A673 (cell line): Measurements from ENCODE around the gene BUB1B. TPM values are rescaled to one million over a fixed set of nuclear protein-coding genes. Genes with fewer than 3 reads are reported as not detected.

Experiments
- BruUV-seq: library from RNA; stranded (reverse); fragments of 400-500 nt; replicated peaks from 2 replicates; lab custom pipeline; 2021; lab: Mats Ljungman, UMichigan
- CTCF ChIA-PET: fragments of 300-600 bp; sonication (Branson Sonifier 250); formaldehyde crosslinking; loops from one replicate; lab custom pipeline; 2022; ENCODE audit warnings: antibody characterized with exemption; lab: Charles Lee
- POLR2A ChIA-PET: fragments of 300-600 bp; sonication (Branson Sonifier 250); formaldehyde crosslinking; loops from one replicate; lab custom pipeline; 2022; ENCODE audit warnings: antibody characterized with exemption; ENCODE audit not compliant: low non-redundant PET; lab: Charles Lee
- DNase-seq: peaks from one replicate; pipeline ENCODE4 v3.0.0-alpha.2; 2015; ENCODE audit warnings: low spot score
- H3K27ac ChIP-seq: fragments of 200-600 bp; sonication (generic); 2 replicates; pipeline ENCODE4 v1.5.1; 2016; ENCODE audit warnings: mixed run types, low read depth, mild to moderate bottlenecking, mixed read lengths, antibody characterized with exemption, low read length; ENCODE audit not compliant: poor library complexity, severe bottlenecking
- H3K27me3 ChIP-seq: fragments of 200-600 bp; sonication (generic); replicated peaks from 2 replicates; pipeline ENCODE4 v1.6.1; 2017; ENCODE audit warnings: mixed run types, low read depth, mild to moderate bottlenecking, mixed read lengths, antibody characterized with exemption, low read length; ENCODE audit not compliant: insufficient read depth, poor library complexity
- H3K36me3 ChIP-seq: fragments of 200-600 bp; sonication (generic); 2 replicates; pipeline ENCODE4 v1.6.1; 2016; ENCODE audit warnings: mixed run types, mild to moderate bottlenecking, mixed read lengths, antibody characterized with exemption, low read length; ENCODE audit not compliant: insufficient read depth, poor library complexity, severe bottlenecking
- H3K4me1 ChIP-seq: fragments of 200-600 bp; sonication (generic); 2 replicates; pipeline ENCODE4 v1.6.1; 2017; ENCODE audit warnings: mixed run types, mild to moderate bottlenecking, mixed read lengths, antibody characterized with exemption, low read length; ENCODE audit not compliant: insufficient read depth, poor library complexity, severe bottlenecking
- H3K4me3 ChIP-seq: fragments of 200-600 bp; sonication (generic); 2 replicates; pipeline ENCODE4 v1.5.1; 2016; ENCODE audit warnings: low read depth, mixed run types, mild to moderate bottlenecking, mixed read lengths, low read length; ENCODE audit not compliant: poor library complexity, severe bottlenecking
- H3K9me3 ChIP-seq: fragments of 200-600 bp; sonication (generic); 2 replicates; pipeline ENCODE4 v1.6.1; 2016; ENCODE audit warnings: mixed run types, low read depth, mild to moderate bottlenecking, mixed read lengths, antibody characterized with exemption, low read length; ENCODE audit not compliant: poor library complexity, severe bottlenecking
- EZH2 ChIP-seq: fragments of 200-600 bp; sonication (generic); IDR thresholded peaks from 2 replicates; pipeline ENCODE4 v1.6.1; 2017; ENCODE audit warnings: borderline replicate concordance, low read depth, mild to moderate bottlenecking, mixed read lengths, antibody characterized with exemption, low read length; ENCODE audit not compliant: poor library complexity, severe bottlenecking
- intact Hi-C: fragments of 100-400 bp; cut with micrococcal nuclease; formaldehyde crosslinking; loops from one replicate; pipeline ENCODE4 v1.10.0; 2022; ENCODE audit not compliant: unreplicated experiment
- total RNA-seq: library from RNA; stranded (reverse); gene quantifications from 2 replicates; pipeline ENCODE4 v1.2.3, GENCODE V29; 2021
- TF ChIP-seq, protein P1 (sequence below): fragments of 300-800, 200-600 bp; sonication (generic); conservative IDR thresholded peaks from 2 replicates; pipeline ENCODE4 v1.5.1; 2017; ENCODE audit warnings: low read depth, mild to moderate bottlenecking, antibody characterized with exemption, low read length, moderate library complexity, mixed read lengths

Gene BUB1B
- total RNA-seq, 1 experiment from 2014 or later, result 196 TPM

DNA sequence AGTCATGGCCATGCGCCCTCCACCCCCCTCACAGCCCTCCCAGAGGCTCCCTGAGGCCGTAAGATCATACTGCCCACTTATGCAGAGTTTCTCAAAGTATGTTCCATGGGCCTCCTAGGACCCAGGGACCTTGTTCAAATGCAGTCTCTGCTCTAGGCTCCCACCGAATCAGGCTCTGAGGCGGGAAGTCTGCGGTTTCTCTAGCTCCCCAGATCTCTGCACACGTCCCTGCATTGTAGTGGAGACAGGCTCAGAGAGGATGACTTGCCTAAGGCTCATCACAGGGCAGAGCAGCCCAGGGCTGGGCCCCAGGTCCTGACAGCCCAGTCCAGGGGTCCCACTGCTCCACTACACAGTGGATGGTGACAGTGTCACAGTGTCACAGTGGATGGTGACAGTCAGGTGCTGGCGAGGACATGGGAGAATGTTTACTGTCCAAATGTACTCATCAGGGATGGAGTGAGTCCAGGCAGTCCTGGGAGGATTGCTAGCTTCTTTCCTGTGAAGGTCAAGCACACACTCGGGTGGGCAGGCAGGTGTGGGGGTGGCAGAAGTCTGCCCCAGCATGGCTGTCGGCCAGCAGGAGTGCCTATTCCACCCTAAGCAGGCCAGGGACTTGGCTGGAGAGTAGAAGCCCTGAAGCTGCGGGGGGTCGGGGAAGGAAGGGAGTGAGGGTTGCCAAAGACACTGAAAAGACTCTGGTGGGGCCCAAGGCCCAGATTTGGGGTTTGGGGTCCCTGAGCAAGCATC is 109.6 kb downstream of the BUB1B start:
- POLR2A ChIA-PET, result no interaction called here
- Histone ChIP-seq H3K36me3 (no peaks in the 10 kb centered on the region), H3K27me3 (no peaks in the 10 kb centered on the region), H3K4me3 (no peak overlapping the region), H3K27ac (no peak overlapping the region), H3K4me1 (no peaks in the 10 kb centered on the region), H3K9me3 (no peaks in the 10 kb centered on the region)
- CTCF ChIA-PET, result interaction anchor here (1.2 to 1.3 kb wide), 2 partner anchors 9 to 14 kb away, joined by 3 to 5 read pairs; no protein-coding TSS in a partner anchor
- intact Hi-C loops, result loop anchor here (10.0 kb wide), 3 partner anchors 386 to 1566 kb away; no protein-coding TSS in a partner anchor
- no TSS peak for BruUV-seq
- TF ChIP-seq EZH2, result no peak
- TF ChIP-seq, protein P1, sequence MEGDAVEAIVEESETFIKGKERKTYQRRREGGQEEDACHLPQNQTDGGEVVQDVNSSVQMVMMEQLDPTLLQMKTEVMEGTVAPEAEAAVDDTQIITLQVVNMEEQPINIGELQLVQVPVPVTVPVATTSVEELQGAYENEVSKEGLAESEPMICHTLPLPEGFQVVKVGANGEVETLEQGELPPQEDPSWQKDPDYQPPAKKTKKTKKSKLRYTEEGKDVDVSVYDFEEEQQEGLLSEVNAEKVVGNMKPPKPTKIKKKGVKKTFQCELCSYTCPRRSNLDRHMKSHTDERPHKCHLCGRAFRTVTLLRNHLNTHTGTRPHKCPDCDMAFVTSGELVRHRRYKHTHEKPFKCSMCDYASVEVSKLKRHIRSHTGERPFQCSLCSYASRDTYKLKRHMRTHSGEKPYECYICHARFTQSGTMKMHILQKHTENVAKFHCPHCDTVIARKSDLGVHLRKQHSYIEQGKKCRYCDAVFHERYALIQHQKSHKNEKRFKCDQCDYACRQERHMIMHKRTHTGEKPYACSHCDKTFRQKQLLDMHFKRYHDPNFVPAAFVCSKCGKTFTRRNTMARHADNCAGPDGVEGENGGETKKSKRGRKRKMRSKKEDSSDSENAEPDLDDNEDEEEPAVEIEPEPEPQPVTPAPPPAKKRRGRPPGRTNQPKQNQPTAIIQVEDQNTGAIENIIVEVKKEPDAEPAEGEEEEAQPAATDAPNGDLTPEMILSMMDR, result no peak
- no peak for DNase-seq

Other genes starting within 250 kb of the BUB1B start
- 5.4 and 5.6 TPM in 2 replicates for gene GPR176, start 240.8 kb upstream of the BUB1B start, total RNA-seq
- gene EIF2AK4, start 227.0 kb upstream of the BUB1B start, total RNA-seq, result 45.3 and 45.6 TPM in 2 replicates
- gene SRP14, start 121.9 kb upstream of the BUB1B start, total RNA-seq, result 272 and 274 TPM in 2 replicates
- 18.5 and 29.9 TPM in 2 replicates for gene BMF, start 52.2 kb upstream of the BUB1B start, total RNA-seq
- gene PAK6, start 78.0 kb downstream of the BUB1B start, total RNA-seq, result 0.84 and 1.5 TPM in 2 replicates
- 2.5 TPM in 2 replicates for gene ANKRD63, start 122.0 kb downstream of the BUB1B start, total RNA-seq
- 5.6 and 6.6 TPM in 2 replicates for gene PLCB2, start 146.9 kb downstream of the BUB1B start, total RNA-seq
- 14.5 and 15.6 TPM in 2 replicates for gene INAFM2, start 162.6 kb downstream of the BUB1B start, total RNA-seq
- 8.6 and 8.9 TPM in 2 replicates for gene CCDC9B, start 179.9 kb downstream of the BUB1B start, total RNA-seq
- gene PHGR1, start 190.0 kb downstream of the BUB1B start, total RNA-seq, result not detected in 2 replicates
- 0.62 and 1.3 TPM in 2 replicates for gene DISP2, start 197.2 kb downstream of the BUB1B start, total RNA-seq
- 115 and 121 TPM in 2 replicates for gene KNSTRN, start 221.7 kb downstream of the BUB1B start, total RNA-seq
- 51.8 and 62.0 TPM in 2 replicates for gene IVD, start 244.7 kb downstream of the BUB1B start, total RNA-seq